PC-9 (cell line): ENCODE results near the gene DNMT3B. TPM values are rescaled to one million over a fixed set of nuclear protein-coding genes. Genes with fewer than 3 reads are reported as not detected.

Experiments used
- BruUV-seq: library from RNA; stranded (reverse); fragments of 400-500 nt; replicated peaks from 2 replicates; lab custom pipeline; 2021; lab: Mats Ljungman, UMichigan
- CTCF ChIA-PET: fragments of 300-600 bp; sonication (Branson Sonifier 250); formaldehyde crosslinking; loops from one replicate; lab custom pipeline; 2022; ENCODE audit warnings: antibody characterized with exemption; lab: Charles Lee
- POLR2A ChIA-PET: fragments of 300-600 bp; sonication (Branson Sonifier 250); formaldehyde crosslinking; loops from one replicate; lab custom pipeline; 2022; ENCODE audit warnings: antibody characterized with exemption; ENCODE audit not compliant: unreplicated experiment; lab: Charles Lee
- DNase-seq, 2 experiments: peaks; one replicate each; pipeline versions ENCODE4 v3.0.0 to v3.0.0-alpha.2; 2015 to 2022; ENCODE audit warnings: mixed read lengths in 1 of 2
- H2AFZ ChIP-seq: fragments of 200-600 bp; sonication (generic); 2 replicates; pipeline ENCODE4 v1.8.1; 2017; ENCODE audit warnings: antibody characterized with exemption
- H3F3A ChIP-seq: fragments of 200-600 bp; sonication (generic); 2 replicates; pipeline ENCODE4 v1.8.1; 2017; ENCODE audit warnings: antibody characterized with exemption, mild to moderate bottlenecking, low read depth; ENCODE audit not compliant: insufficient read depth
- H3K27ac ChIP-seq: fragments of 200-600 bp; sonication (generic); 2 replicates; pipeline ENCODE4 v1.6.1; 2016; ENCODE audit warnings: mixed run types
- H3K27me3 ChIP-seq: fragments of 200-600 bp; sonication (generic); 2 replicates; pipeline ENCODE4 v1.6.1; 2016; ENCODE audit warnings: low read depth, mixed run types; ENCODE audit not compliant: insufficient read depth
- H3K36me3 ChIP-seq: fragments of 200-600 bp; sonication (generic); 2 replicates; pipeline ENCODE4 v1.6.1; 2016; ENCODE audit warnings: low read depth, mixed run types
- H3K4me1 ChIP-seq: fragments of 200-600 bp; sonication (generic); replicated peaks from 2 replicates; pipeline ENCODE4 v1.6.1; 2016; ENCODE audit warnings: mixed run types; ENCODE audit not compliant: insufficient read depth
- H3K4me2 ChIP-seq: fragments of 200-600 bp; sonication (generic); 2 replicates; pipeline ENCODE4 v1.6.1; 2017; ENCODE audit warnings: mixed run types
- H3K4me3 ChIP-seq: fragments of 200-600 bp; sonication (generic); 2 replicates; pipeline ENCODE4 v1.6.1; 2016; ENCODE audit warnings: mixed run types
- H3K79me2 ChIP-seq: fragments of 200-600 bp; sonication (generic); 2 replicates; pipeline ENCODE4 v1.6.1; 2017; ENCODE audit warnings: low read depth, mixed run types
- H3K9me2 ChIP-seq: fragments of 200-600 bp; sonication (generic); 2 replicates; pipeline ENCODE4 v1.8.1; 2017; ENCODE audit warnings: mild to moderate bottlenecking; ENCODE audit not compliant: insufficient read depth
- H3K9me3 ChIP-seq: fragments of 200-600 bp; sonication (generic); 2 replicates; pipeline ENCODE4 v1.8.1; 2016; ENCODE audit warnings: low read depth; ENCODE audit not compliant: insufficient read depth
- H4K20me1 ChIP-seq: fragments of 200-600 bp; sonication (generic); 2 replicates; pipeline ENCODE4 v1.8.1; 2017; ENCODE audit not compliant: insufficient read depth
- EZH2 ChIP-seq: fragments of 200-600 bp; sonication (generic); IDR thresholded peaks from 2 replicates; pipeline ENCODE4 v1.8.0; 2017; ENCODE audit warnings: antibody characterized with exemption, low read depth
- intact Hi-C: fragments of 100-400 bp; cut with micrococcal nuclease; formaldehyde crosslinking; loops from one replicate; pipeline ENCODE4 v1.10.0; 2022; ENCODE audit not compliant: unreplicated experiment
- total RNA-seq: library from RNA; stranded (reverse); gene quantifications from 2 replicates; pipeline ENCODE4 v1.2.3, GENCODE V29; 2021
- TF ChIP-seq, protein P1 (sequence below): fragments of 200-600 bp; sonication (generic); conservative IDR thresholded peaks from 2 replicates; pipeline ENCODE4 v1.6.1; 2017; ENCODE audit warnings: mixed run types, antibody characterized with exemption, mild to moderate bottlenecking, moderate library complexity

The DNMT3B gene
- total RNA-seq, 1 experiment from 2014 or later, result 8.0 TPM

DNA sequence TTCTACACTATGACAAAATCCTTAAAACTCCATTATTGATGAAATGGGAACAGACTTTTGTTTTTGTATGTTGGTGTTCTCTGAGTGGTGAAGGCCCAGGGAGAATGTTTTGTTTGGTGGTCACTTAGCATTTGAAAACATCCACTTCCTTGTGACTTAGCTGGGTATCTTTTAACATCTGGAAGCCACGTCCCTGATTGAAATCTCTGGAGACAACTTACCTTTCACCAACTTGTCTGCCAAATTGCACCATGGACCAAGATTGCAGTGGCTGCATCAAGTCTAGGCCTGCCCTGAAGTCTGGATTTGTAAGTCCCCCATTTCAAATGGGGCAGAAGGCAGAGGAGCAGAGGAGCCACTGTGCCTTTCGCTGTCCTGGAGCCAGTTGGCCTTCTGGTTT lies 96.0 kb downstream of the DNMT3B start:
- ChIA-PET POLR2A (no interaction called here), CTCF (no interaction called here)
- Histone ChIP-seq H4K20me1 (0 out of 2 replicates have a peak, but pooled peaks cover 4% of the 10 kb centered on the region), H3K27ac (no peak overlapping the region), H2AFZ (no peak overlapping the region), H3K4me3 (no peak overlapping the region), H3K36me3 (no peaks in the 10 kb centered on the region), H3K79me2 (no peaks in the 10 kb centered on the region), H3K27me3 (no peaks in the 10 kb centered on the region), H3K4me2 (no peak overlapping the region), H3K9me3 (no peaks in the 10 kb centered on the region), H3K4me1 (no peaks in the 10 kb centered on the region), H3F3A (no peaks in the 10 kb centered on the region; the same call in 1 of the 2 replicates), H3K9me2 (no peaks in the 10 kb centered on the region)
- TF ChIP-seq, protein P1, sequence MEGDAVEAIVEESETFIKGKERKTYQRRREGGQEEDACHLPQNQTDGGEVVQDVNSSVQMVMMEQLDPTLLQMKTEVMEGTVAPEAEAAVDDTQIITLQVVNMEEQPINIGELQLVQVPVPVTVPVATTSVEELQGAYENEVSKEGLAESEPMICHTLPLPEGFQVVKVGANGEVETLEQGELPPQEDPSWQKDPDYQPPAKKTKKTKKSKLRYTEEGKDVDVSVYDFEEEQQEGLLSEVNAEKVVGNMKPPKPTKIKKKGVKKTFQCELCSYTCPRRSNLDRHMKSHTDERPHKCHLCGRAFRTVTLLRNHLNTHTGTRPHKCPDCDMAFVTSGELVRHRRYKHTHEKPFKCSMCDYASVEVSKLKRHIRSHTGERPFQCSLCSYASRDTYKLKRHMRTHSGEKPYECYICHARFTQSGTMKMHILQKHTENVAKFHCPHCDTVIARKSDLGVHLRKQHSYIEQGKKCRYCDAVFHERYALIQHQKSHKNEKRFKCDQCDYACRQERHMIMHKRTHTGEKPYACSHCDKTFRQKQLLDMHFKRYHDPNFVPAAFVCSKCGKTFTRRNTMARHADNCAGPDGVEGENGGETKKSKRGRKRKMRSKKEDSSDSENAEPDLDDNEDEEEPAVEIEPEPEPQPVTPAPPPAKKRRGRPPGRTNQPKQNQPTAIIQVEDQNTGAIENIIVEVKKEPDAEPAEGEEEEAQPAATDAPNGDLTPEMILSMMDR, result no peak
- TF ChIP-seq EZH2, result no peak
- DNase-seq, result no peak
- intact Hi-C loops, result no loop called here
- BruUV-seq, result no TSS peak

Other genes starting within 250 kb of the DNMT3B start
- gene NOL4L, start 177.1 kb upstream of the DNMT3B start, total RNA-seq, result 40.9 and 44.0 TPM in 2 replicates
- gene C20orf203, start 88.4 kb upstream of the DNMT3B start, total RNA-seq, result 0.08 TPM in 1 of 2 replicates, not detected in the other
- 42.3 and 43.0 TPM in 2 replicates for gene COMMD7, start 18.9 kb upstream of the DNMT3B start, total RNA-seq
- 113 and 154 TPM in 2 replicates for gene MAPRE1, start 57.6 kb downstream of the DNMT3B start, total RNA-seq
- 1.1 TPM in 1 of 2 replicates, not detected in the other for gene EFCAB8, start 96.5 kb downstream of the DNMT3B start, total RNA-seq
- gene SUN5, start 242.0 kb downstream of the DNMT3B start, total RNA-seq, result not detected in 2 replicates
- gene BPIFB2, start 245.3 kb downstream of the DNMT3B start, total RNA-seq, result not detected in 2 replicates